DND-41 (cell line): ENCODE results near the gene GPR15LG.

ENCODE experiments used
- ATAC-seq: fragments of 200-7000 bp; cut with Tn5 transposase; 3 replicates; pipeline ENCODE4 v1.9.1; 2021; ENCODE audit warnings: low read depth; ENCODE audit not compliant: insufficient read depth
- DNase-seq: peaks from one replicate; pipeline ENCODE4 v3.0.0-alpha.2; 2020
- H2AFZ ChIP-seq: 2 replicates; pipeline ENCODE4 v1.6.0; 2012; ENCODE audit warnings: low read depth, low read length
- H3K27ac ChIP-seq: 2 replicates; pipeline ENCODE4 v1.5.1; 2012; ENCODE audit warnings: low read length, inconsistent platforms
- H3K27me3 ChIP-seq: fragments of 200-600 bp; sonication (generic); 2 replicates; pipeline ENCODE4 v1.6.0; 2012; ENCODE audit warnings: low read length, mild to moderate bottlenecking, inconsistent platforms; ENCODE audit not compliant: insufficient read depth, poor library complexity
- H3K36me3 ChIP-seq: 2 replicates; pipeline ENCODE4 v1.5.1; 2012; ENCODE audit warnings: low read length, inconsistent platforms; ENCODE audit not compliant: insufficient read depth
- H3K4me1 ChIP-seq: 2 replicates; pipeline ENCODE4 v1.5.1; 2012; ENCODE audit warnings: mild to moderate bottlenecking, low read length; ENCODE audit not compliant: insufficient read depth
- H3K4me2 ChIP-seq: 2 replicates; pipeline ENCODE4 v1.6.0; 2012; ENCODE audit warnings: mild to moderate bottlenecking, moderate library complexity, low read length, inconsistent platforms; ENCODE audit not compliant: insufficient read depth
- H3K4me3 ChIP-seq, 2 experiments: fragments of 200-600 bp in 1 of 2; shearing (Covaris generic) in 1 of 2; 2 replicates each; pipeline ENCODE4 v1.5.1; 2012 to 2016; ENCODE audit warnings: inconsistent platforms in 2 of 2, low read length in 2 of 2, mild to moderate bottlenecking in 2 of 2, low read depth in 1 of 2, moderate library complexity in 1 of 2
- H3K79me2 ChIP-seq: 2 replicates; pipeline ENCODE4 v1.6.0; 2012; ENCODE audit warnings: low read length, inconsistent platforms; ENCODE audit not compliant: insufficient read depth
- H3K9ac ChIP-seq: 2 replicates; pipeline ENCODE4 v1.6.0; 2012; ENCODE audit warnings: low read depth, mild to moderate bottlenecking, inconsistent platforms, low read length, moderate library complexity
- H3K9me3 ChIP-seq: 2 replicates; pipeline ENCODE4 v1.5.1; 2012; ENCODE audit warnings: low read length, moderate library complexity, mild to moderate bottlenecking, inconsistent platforms; ENCODE audit not compliant: insufficient read depth, severe bottlenecking
- H4K20me1 ChIP-seq: 2 replicates; pipeline ENCODE4 v1.6.0; 2012; ENCODE audit warnings: low read length; ENCODE audit not compliant: insufficient read depth
- EZH2 ChIP-seq: IDR thresholded peaks from 3 replicates; pipeline ENCODE4 v1.6.1; 2012; ENCODE audit warnings: borderline replicate concordance, low read depth, mild to moderate bottlenecking, moderate library complexity, low read length, inconsistent platforms; ENCODE audit not compliant: severe bottlenecking
- TF ChIP-seq, protein P1 (sequence below): IDR thresholded peaks from 2 replicates; pipeline ENCODE4 v1.5.1; 2012; ENCODE audit warnings: borderline replicate concordance, low read length, moderate library complexity, mild to moderate bottlenecking; ENCODE audit not compliant: poor library complexity, severe bottlenecking; ENCODE audit errors: extremely low read depth

Gene GPR15LG

DNA sequence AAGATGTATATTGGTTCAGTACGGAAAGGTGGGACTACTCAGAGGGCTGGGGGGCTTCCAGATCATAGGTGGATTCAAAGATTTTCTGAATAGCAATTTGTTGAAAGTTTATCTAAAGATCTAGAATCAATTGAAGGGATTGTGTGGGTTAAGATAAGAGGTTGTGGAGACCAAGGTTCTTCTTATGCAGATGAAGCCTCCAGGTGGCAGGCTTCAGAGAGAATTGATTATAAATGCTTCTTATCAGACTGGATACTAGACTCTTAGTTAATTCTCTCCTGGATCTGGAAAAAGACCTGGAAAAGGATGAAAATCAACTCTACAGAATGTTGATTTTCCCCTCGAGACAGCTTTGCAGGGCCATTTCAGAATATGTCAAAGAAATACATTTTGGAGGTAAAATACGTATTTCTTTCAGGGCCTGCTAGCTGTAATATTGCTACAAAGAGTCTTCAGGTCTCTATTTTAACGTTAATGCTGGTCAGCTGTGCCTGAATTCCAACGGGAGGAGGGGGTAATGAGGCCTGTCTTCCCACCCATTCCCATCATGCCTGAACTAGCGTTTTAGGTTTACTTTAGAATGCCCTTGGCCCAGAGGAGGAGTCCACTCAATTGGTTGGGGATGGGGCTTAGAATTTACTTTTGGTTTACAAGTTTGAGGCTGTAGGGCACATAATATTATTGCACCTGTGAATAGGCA, 12.8 kb upstream of the GPR15LG start:
- Histone ChIP-seq H3K36me3 (no peaks in the 10 kb centered on the region), H3K9me3 (no peaks in the 10 kb centered on the region), H3K79me2 (no peaks in the 10 kb centered on the region), H3K4me1 (no peaks in the 10 kb centered on the region), H2AFZ (no peak overlapping the region), H3K4me3 (no peak overlapping the region), H3K9ac (no peak overlapping the region), H3K27ac (no peak overlapping the region), H4K20me1 (no peaks in the 10 kb centered on the region), H3K4me2 (no peak overlapping the region), H3K27me3 (peaks cover 10% of the 10 kb centered on the region)
- no peak for TF ChIP-seq EZH2
- TF ChIP-seq, protein P1, sequence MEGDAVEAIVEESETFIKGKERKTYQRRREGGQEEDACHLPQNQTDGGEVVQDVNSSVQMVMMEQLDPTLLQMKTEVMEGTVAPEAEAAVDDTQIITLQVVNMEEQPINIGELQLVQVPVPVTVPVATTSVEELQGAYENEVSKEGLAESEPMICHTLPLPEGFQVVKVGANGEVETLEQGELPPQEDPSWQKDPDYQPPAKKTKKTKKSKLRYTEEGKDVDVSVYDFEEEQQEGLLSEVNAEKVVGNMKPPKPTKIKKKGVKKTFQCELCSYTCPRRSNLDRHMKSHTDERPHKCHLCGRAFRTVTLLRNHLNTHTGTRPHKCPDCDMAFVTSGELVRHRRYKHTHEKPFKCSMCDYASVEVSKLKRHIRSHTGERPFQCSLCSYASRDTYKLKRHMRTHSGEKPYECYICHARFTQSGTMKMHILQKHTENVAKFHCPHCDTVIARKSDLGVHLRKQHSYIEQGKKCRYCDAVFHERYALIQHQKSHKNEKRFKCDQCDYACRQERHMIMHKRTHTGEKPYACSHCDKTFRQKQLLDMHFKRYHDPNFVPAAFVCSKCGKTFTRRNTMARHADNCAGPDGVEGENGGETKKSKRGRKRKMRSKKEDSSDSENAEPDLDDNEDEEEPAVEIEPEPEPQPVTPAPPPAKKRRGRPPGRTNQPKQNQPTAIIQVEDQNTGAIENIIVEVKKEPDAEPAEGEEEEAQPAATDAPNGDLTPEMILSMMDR: no peak
- ATAC-seq: no peak
- DNase-seq: no peak

DNA sequence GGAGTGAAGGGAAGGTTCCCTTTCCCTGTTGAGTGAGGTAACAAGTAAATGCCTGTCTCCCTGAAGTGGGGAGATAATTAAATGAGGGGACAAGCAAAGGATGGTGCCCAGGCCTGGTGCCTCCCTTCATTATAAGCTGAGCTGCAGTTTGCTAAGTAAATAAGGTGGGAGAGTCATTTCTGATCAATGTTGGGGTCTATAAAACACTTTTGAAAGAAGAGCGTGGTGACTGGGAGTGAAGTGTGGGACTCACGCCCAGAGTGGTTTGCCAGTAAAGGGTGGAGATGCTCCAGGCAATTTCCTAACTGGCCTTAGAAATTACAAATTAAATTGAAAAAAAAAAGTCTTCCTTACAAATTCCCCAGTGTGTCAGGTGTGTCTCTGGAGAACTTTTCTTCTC, 9.6 kb upstream of the GPR15LG start:
- Histone ChIP-seq H3K4me2 (no peak overlapping the region), H3K27ac (no peak overlapping the region), H4K20me1 (no peaks in the 10 kb centered on the region), H3K4me1 (no peaks in the 10 kb centered on the region), H3K4me3 (no peak overlapping the region), H3K36me3 (no peaks in the 10 kb centered on the region), H2AFZ (no peak overlapping the region), H3K9ac (no peak overlapping the region), H3K27me3 (peaks cover 9% of the 10 kb centered on the region), H3K9me3 (no peaks in the 10 kb centered on the region), H3K79me2 (no peaks in the 10 kb centered on the region)
- ATAC-seq (no peak), DNase-seq (no peak)
- TF ChIP-seq, protein P1: no peak
- no peak for TF ChIP-seq EZH2

DNA sequence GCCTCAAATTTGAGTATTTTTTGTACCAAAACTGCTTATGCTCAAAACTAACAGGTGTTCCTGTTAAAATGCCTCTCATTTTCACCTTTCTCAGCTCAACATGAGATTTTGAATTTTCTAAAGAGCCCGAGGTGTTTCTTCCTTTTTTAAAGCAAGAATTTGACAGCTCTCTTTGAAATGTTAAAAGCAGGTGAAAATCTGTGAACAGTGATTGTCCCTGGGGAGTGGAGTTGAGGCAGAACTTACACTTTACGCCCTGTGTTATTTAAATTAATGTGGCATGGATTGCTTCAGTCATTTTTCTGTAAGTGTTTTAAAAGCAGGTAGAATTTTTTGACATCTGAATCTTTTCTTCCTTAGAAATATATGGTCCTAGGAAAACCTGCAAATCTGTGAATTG, 9.2 kb upstream of the GPR15LG start:
- Histone ChIP-seq H3K9me3 (no peaks in the 10 kb centered on the region), H3K4me1 (no peaks in the 10 kb centered on the region), H3K4me3 (no peak overlapping the region), H4K20me1 (no peaks in the 10 kb centered on the region), H3K36me3 (no peaks in the 10 kb centered on the region), H3K9ac (no peak overlapping the region), H3K27me3 (peaks cover 7% of the 10 kb centered on the region), H3K27ac (no peak overlapping the region), H2AFZ (no peak overlapping the region), H3K4me2 (no peak overlapping the region), H3K79me2 (no peaks in the 10 kb centered on the region)
- no peak for ATAC-seq
- TF ChIP-seq EZH2: no peak
- TF ChIP-seq, protein P1: no peak
- no peak for DNase-seq
